ENCODE data around the gene CEP112.

The CEP112 gene

GRCh38 chr17:65626451-65626850 is 565.5 kb downstream of the CEP112 start:
- no peak for DNase-seq

GRCh38 chr17:65618516-65618915 is 573.4 kb downstream of the CEP112 start:
- no peak for DNase-seq

DNA sequence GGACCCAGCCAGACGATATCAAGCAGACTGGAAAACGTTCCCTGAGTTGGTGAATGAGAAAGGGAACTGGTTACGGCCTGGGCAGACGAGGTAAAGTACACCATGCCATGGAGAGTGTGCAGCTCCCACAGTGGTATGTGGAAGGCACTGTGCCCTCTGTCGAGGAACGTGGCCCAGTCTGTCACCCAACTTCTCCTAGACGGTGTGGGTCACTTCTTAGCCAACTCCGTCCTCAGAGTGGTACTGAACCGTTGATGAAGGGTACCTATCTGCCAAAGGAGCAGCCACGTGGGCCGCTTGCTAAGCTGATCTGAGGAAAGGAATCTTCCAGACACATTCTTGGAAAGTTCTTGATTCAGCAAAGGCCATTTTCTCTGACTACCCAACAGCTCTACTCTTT is 574.4 kb downstream of the CEP112 start:
- no peak for DNase-seq

DNA sequence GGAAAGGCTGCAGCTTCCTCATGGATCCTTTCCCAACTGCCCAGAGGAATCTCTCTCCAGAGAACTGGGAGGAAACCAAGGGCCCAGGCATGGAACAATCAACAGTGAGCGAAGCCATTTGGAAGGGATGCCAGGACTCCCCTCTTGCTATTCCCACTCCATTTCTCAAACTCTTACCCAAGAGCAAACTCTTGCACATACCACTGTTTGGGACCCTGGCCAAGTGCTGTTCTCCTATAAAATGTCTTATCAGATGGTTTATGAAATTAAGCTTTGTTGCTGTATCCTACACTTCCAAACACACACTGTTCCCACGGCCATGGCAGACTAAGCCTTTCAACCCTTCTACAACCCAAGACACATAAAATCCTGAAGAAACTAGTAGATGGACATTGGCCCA is 582.2 kb downstream of the CEP112 start:
- DNase-seq = no peak

GRCh38 chr17:65609286-65609685 is 582.6 kb downstream of the CEP112 start:
- DNase-seq = no peak

DNA sequence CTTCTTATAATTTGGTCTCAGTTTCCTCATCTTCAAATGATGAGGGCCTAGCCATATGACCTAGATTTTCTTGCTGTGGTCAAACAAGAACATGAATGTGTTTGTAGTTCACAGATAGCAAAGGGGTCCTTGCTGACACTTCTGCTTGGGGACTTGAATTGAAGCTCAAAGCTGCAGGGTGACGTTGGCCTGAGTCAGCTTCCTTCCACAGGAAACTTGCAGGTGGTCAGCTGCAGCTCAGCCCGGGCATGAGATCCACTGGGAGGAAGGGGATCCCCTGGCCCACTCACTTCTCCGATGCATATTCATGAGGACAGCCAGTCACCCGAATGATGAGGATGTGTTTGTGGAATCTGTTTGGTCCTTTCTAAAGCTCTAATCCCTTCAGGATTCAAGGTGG is 587.9 kb downstream of the CEP112 start:
- no peak for DNase-seq

GRCh38 chr17:65601881-65602280 is 590.1 kb downstream of the CEP112 start:
- no peak for DNase-seq

DNA sequence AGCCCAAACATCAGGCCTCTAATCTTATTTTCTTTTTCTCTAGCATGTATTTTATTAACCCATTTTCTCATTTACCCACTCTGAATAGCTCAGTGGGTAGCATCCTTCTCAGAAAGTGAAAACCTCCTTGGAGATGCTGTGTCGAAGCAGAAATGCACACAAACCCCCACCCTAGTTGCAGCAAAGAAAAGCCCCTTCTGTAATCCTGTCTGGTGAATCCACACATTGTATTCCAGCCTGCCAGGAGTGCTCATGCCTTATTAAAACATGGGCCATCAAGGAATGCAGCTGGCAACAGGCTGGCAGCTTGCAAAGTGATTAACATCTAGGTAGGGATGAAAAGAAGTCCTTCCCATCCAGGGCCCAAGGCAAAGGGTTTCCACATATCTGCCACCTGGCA is 590.8 kb downstream of the CEP112 start:
- DNase-seq = no peak

DNA sequence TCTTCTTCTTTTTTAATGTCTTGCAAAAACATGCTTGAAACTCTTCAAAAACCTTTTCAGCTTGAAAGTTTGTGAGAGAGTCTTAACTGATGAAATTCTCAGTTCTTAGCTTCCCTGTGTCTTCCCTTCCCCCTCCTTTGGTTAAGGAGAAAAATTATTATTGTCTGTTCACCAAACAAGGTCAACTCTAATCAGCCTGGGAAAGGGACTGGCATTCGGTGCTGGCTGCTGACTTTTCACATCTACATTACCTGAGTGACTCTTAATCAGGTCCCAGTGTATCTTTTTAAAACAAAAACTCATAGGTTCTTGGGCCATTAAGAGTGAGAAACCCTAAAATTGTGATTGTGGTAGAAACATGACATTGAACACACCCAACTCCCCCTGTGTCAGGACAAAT is 591.4 kb downstream of the CEP112 start:
- no peak for DNase-seq

DNA sequence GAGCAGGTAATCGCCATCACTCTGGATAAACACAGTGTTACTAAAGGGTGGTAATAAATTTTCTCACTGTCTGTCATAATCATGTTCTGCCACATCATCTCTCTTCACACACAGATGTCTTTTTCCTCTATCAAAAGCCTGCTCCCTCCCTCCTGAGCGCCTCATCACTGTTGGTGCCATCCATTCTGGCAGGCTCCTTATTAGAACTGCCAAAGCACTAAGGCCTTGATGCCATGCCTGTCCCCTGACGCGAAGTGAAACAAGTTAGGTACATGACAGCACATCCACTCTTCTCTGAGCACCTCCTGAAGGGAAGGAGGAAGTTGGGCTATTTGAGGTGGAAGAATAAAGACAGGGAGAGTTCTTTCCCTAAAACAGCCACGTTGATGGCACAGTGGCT is 592.3 kb downstream of the CEP112 start:
- DNase-seq = no peak

GRCh38 chr17:65598746-65599145 is 593.2 kb downstream of the CEP112 start:
- no peak for DNase-seq

- no peak for DNase-seq
These were observed 596.8 kb downstream of the CEP112 start for GRCh38 chr17:65595071-65595656.

DNA sequence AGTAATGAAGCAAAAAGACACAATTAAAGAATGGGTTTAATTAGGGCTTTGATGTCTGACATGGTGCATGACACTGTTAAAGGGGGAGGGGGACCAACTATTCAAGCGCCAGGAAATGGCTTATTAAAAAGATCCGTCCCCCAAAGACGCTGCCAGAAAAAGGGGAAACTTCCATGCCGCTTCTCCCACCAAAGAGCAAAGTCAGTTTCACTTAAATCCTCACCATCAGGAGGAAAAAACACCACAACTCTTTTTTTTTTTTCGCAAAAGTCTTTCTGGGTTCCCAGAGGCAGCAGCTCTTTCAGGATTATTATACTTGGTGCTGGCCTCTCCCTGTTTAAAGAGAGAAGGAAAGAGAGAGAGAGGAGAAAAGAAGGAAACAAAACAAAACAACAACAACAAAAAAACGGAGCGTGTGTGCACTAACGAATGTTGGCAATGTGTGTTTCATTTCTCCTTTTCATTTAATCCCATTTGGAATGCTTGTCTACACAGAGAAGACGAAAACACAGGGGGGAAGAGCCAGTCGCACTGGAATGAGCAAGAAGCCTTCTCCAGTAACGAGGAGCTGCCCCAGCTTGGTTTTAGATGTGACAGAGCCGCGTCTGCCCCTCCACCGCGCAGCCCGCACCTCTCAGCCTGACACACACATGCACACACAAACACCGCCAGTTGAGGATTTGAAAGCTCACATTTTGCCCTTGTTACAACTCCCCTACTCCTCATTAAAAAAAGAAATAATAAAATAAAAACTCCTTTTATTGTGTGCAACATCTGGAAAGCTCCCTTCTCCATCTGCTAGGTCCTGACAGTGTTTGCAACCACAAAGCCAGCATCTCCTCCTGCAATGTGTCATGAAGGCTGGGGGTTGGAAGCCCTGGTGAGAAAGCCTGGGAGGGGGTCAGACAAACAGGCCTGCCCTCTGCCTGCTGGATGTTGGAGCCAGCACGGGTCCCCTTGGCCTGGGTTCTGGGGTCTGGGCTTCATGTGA is 597.8 kb downstream of the CEP112 start:
- no peak for DNase-seq

DNA sequence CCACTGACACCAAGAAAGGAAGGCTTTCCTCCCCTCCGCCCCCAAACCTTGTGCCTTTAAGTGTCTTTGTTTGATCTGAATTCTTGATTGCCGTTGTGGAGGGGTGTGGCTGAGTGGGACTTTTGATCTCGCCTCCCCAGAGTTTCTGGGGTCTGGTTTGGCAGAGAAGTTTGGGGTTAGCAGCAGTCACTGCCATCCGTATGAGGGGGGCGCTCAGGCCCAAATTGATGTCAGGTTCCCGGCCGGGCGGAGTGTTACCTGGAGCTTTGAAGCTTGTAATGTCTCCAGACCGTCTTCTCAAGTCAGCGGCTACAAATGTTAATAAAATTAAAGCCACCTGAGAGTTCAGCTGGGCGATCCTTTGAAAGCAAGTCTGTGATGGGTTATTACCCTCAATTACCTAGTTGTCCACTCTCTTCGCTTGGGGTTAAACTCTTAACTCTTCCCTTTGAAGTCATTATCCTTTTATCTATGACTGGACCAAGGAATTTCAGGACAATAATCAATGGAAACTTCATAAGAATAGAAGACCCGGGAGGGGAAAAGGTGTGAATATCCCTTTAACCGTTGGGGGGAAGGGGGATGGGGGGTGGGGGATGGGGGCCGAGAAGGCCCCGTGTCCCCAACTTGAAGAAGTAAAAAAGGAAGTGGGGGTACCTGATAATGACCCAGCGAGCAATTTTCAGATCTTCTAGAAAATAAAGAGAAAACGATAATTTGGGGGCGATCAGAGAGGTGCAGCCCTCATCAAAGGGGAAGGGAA is 598.7 kb downstream of the CEP112 start:
- DNase-seq = no peak

DNA sequence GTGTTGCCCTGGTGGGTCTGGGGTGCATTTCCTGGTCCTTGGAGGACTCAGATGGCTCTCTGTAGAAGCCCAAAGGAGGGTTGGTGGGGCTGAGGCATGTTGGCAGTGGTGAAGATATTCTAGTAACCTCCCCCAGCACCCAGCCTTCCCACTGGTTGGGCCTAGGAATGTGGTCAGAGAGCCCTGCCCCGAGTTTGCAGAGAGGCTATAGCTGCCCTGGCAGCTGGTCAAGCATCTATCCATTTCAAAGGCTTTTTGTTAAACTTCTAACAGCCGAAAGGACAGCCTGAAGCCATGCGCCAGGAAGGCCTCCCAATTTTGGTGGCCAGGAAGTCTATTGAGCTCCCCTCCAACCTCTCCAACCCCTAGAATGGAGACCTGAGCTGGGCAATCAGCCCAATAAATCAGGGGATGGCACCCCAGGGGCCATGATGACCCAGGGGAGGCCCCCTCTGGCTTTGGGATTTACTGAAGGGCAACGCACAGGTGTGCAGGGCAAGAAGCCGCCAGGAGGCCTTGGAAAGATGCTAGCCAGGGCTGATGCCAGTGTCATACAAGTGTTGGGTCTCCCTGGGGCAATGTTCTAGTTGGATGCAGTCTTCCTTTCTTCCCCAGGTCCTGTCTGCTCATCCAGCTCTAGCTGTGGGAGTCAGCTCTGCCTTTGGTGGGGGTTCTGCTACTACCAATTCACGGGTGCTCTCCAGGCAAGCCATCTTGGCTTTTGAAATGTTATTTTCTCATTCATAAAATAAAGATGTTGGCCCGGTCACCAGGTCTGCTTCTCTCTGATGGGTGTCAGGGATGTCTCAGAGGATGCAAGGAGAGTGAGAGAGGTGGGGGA is 599.6 kb downstream of the CEP112 start:
- no peak for DNase-seq

DNA sequence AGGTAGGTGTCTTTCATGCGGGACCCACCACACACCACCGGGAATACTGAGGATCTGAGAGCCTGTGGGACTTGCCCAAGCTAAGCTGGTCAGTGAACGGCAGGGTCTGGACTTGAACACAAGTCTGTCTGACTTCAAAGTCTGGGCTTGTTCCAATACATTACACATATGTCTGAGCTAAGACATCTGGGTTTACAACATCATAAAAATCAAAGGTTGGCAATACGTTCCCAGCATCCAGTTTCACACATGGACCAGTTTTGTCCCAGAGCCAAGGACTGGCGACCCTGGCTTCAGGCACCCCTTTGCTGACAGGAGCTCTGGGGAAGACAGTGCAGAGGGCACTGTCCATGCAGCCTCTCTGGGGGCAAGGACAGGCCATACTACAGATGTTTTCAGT is 602.6 kb downstream of the CEP112 start:
- no peak for DNase-seq

DNA sequence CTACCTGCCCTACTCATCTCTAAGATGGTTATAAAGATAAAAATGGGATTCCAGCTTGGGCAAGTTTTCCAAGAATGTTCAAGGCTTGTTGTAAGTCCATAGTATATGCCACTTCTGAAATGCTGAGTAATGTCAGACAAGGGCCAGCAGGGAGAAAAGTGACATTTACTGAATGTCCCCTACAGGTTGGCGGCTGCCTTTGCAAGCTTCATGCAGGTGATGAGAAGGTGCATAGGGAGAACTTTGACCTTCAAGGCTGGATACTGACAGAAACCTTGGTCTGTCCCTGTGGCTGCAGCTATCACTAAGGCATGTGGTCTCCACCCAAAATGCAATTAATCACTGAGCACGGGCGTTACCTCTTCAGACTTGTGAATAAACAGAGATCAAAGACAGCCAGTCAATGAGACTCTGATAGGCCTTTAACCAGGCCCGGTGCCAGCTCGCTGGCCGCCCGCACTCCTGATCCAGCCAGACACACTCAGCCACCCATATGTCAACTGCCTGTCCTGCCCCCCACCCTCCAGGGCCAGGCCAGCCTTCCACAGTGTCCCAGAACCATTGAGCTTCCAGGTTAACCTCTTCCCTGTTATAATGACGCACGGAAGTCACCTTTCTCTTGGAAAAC is 603.6 kb downstream of the CEP112 start:
- no peak for DNase-seq

GRCh38 chr17:65587534-65588180 is 604.3 kb downstream of the CEP112 start:
- DNase-seq = no peak

DNA sequence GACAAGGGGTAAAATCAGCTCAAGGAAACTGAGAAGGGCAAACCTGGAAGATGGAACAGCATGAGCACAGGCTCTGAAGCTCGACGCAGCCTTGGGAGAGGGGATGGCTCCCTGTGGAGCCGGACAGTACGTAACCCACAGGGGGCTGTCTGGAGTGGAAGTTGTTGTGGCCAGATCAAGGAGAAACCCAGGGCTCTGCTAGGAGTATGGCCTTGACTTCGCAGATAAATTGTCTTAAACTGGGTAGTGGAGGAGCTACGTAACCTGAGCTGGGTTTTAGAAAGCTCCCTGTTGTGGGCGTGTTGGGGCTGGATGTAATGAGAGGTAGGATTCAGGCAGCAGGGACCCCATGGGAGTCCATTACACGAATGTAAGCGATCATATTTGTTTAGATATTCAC is 605.0 kb downstream of the CEP112 start:
- no peak for DNase-seq

All from CD4-positive, alpha-beta T cell treated with Interleukin-4 for 4 hours (primary cell).